Suprapubic skin (tissue), 4 donors: Measurements from ENCODE around the gene LCORL.

Experiments used
- CTCF ChIP-seq, 2 donors: fragments of 200-600 bp in 1 of 2; fragments of 450-650 bp in 1 of 2; sonication (generic) in 1 of 2; IDR thresholded peaks; one replicate each; pipeline ENCODE4 v1.5.1; 2016 to 2019; ENCODE audit warnings: antibody characterized with exemption in 2 of 2, mild to moderate bottlenecking in 1 of 2, moderate library complexity in 1 of 2
- POLR2A ChIP-seq, 2 donors: fragments of 450-650 bp; IDR thresholded peaks; one replicate each; pipeline ENCODE4 v1.6.1; 2017; ENCODE audit warnings: antibody characterized with exemption in 2 of 2, mild to moderate bottlenecking in 2 of 2, moderate library complexity in 2 of 2
- POLR2AphosphoS5 ChIP-seq, 3 donors: sonication (generic); formaldehyde crosslinking; IDR thresholded peaks; one replicate each; pipeline ENCODE4 v1.6.1; 2017; ENCODE audit warnings: antibody characterized with exemption in 3 of 3

GRCh38 chr4:17866810-17867209 lies 154.7 kb downstream of the LCORL start:
- TF ChIP-seq POLR2AphosphoS5 (IDR thresholded peaks at IDR 0.05) (no peak), CTCF (IDR thresholded peaks at IDR 0.05) (no peak), POLR2A (IDR thresholded peaks at IDR 0.05) (no peak)
